ENCODE measurements around the gene CD200R1L. TPM values are rescaled to one million over a fixed set of nuclear protein-coding genes. Genes with fewer than 3 reads are reported as not detected.
"Not testable (repeated sequence)": the region's sequence is repeated elsewhere in the genome, so short reads cannot be mapped to it uniquely, and the experiment has no call there.

CD200R1L gene
- total RNA-seq, 2 experiments from 2014 or later, result not detected

- no peak for TF ChIP-seq CTCF (conservative IDR thresholded peaks at IDR 0.05; ENCODE audit: low read length)
- TF ChIP-seq EZH2phosphoT487 (IDR thresholded peaks at IDR 0.05; ENCODE audit: borderline replicate concordance, low read depth, low read length), result no peak
- Histone ChIP-seq H3K4me2 (ENCODE audit: low read length) (no peak overlapping the region), H3K79me2 (ENCODE audit: insufficient read depth, low read depth, low read length) (no peaks in the 10 kb centered on the region), H3K4me3 (ENCODE audit: low read depth, low read length, poor library complexity, severe bottlenecking) (no peak overlapping the region), H3K9me3 (ENCODE audit: low read length) (peaks cover 28% of the 10 kb centered on the region; the same call in 1 of the 2 replicates), H3K36me3 (ENCODE audit: insufficient read depth, low read length) (no peaks in the 10 kb centered on the region), H2AFZ (ENCODE audit: low read length) (no peak overlapping the region), H4K20me1 (ENCODE audit: insufficient read depth, low read length) (no peaks in the 10 kb centered on the region), H3K4me1 (ENCODE audit: insufficient read depth, low read length, poor library complexity, severe bottlenecking) (peaks cover 12% of the 10 kb centered on the region), H3K27ac (ENCODE audit: low read depth, low read length, poor library complexity, severe bottlenecking) (no peak overlapping the region), H3K9me2 (ENCODE audit: insufficient read depth, low read length) (no peaks in the 10 kb centered on the region)
- DNase-seq (ENCODE audit: low spot score), result no peak
- intact Hi-C loops (cut with micrococcal nuclease; ENCODE audit: unreplicated experiment), result no loop called here
- CTCF ChIA-PET (ENCODE audit: unreplicated experiment), result no interaction called here
- BruUV-seq (replicated peaks), result no TSS peak
- POLR2A ChIA-PET, result interaction anchor here (0.5 to 0.8 kb wide), 5 partner anchors 9 to 1071 kb away, joined by 3 to 9 read pairs (median 3); partner anchors contain the start of gene CD200R1L
Measured at GRCh38 chr3:112855883-112856282, 9.2 kb upstream of the CD200R1L start.

DNA sequence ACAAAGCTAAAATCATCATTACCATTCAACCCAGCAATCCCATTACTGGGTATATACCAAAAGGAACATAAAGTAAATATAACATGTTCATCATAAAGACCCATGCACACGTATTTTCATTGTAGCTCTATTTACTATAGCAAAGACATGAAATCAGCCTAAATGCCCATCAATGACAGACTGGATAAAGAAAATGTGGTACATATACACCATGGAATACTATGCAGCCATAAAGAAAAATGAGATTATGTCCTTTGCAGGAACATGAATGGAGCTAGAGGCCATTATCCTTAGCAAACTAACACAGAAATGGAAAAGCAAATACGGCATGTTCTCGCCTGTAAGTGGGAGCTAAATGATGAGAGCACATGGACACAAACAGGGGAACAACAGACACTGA, 8.4 kb upstream of the CD200R1L start:
- H3K27ac ChIP-seq (ENCODE audit: low read depth, low read length, poor library complexity, severe bottlenecking); BruUV-seq (replicated peaks); DNase-seq (ENCODE audit: low spot score); H4K20me1 ChIP-seq (ENCODE audit: insufficient read depth, low read length); H3K9me2 ChIP-seq (ENCODE audit: insufficient read depth, low read length); intact Hi-C loops (cut with micrococcal nuclease; ENCODE audit: unreplicated experiment); H3K4me3 ChIP-seq (ENCODE audit: low read depth, low read length, poor library complexity, severe bottlenecking); H3K79me2 ChIP-seq (ENCODE audit: insufficient read depth, low read depth, low read length); H3K36me3 ChIP-seq (ENCODE audit: insufficient read depth, low read length); CTCF ChIA-PET (ENCODE audit: unreplicated experiment); H3K4me2 ChIP-seq (ENCODE audit: low read length); H2AFZ ChIP-seq (ENCODE audit: low read length): not testable (repeated sequence)
- POLR2A ChIA-PET, result interaction anchor here (0.5 to 1.0 kb wide), 6 partner anchors 8 to 958 kb away, joined by 3 to 9 read pairs (median 4); partner anchors contain the start of gene CD200R1L
- peaks cover 12% of the 10 kb centered on the region for H3K4me1 ChIP-seq (ENCODE audit: insufficient read depth, low read length, poor library complexity, severe bottlenecking)
- peaks cover 28% of the 10 kb centered on the region; the same call in 1 of the 2 replicates for H3K9me3 ChIP-seq (ENCODE audit: low read length)

GRCh38 chr3:112848196-112848595, 1.5 kb upstream of the CD200R1L start:
- Histone ChIP-seq H3K4me3 (ENCODE audit: low read depth, low read length, poor library complexity, severe bottlenecking) (peak overlapping the region; percentile 38), H3K9me2 (ENCODE audit: insufficient read depth, low read length) (no peaks in the 10 kb centered on the region), H4K20me1 (ENCODE audit: insufficient read depth, low read length) (no peaks in the 10 kb centered on the region), H3K9me3 (ENCODE audit: low read length) (peaks cover 9% of the 10 kb centered on the region; the same call in 1 of the 2 replicates), H3K79me2 (ENCODE audit: insufficient read depth, low read depth, low read length) (no peaks in the 10 kb centered on the region), H3K27ac (ENCODE audit: low read depth, low read length, poor library complexity, severe bottlenecking) (no peak overlapping the region), H3K36me3 (ENCODE audit: insufficient read depth, low read length) (no peaks in the 10 kb centered on the region), H3K4me1 (ENCODE audit: insufficient read depth, low read length, poor library complexity, severe bottlenecking) (peaks cover 12% of the 10 kb centered on the region), H2AFZ (ENCODE audit: low read length) (peak overlapping the region; percentile 79), H3K4me2 (ENCODE audit: low read length) (peak overlapping the region; percentile 53)
- ChIA-PET POLR2A (interaction anchor here (0.7 to 1.0 kb wide), 2 partner anchors 49 to 58 kb away, joined by 3 to 4 read pairs; no protein-coding TSS in a partner anchor), CTCF (ENCODE audit: unreplicated experiment) (no interaction called here)
- TF ChIP-seq CTCF (conservative IDR thresholded peaks at IDR 0.05; ENCODE audit: low read length) (no peak), EZH2phosphoT487 (IDR thresholded peaks at IDR 0.05; ENCODE audit: borderline replicate concordance, low read depth, low read length) (no peak)
- intact Hi-C loops (cut with micrococcal nuclease; ENCODE audit: unreplicated experiment), result no loop called here
- no TSS peak for BruUV-seq (replicated peaks)
- DNase-seq (ENCODE audit: low spot score), result peak; percentile 28

Measured in OCI-LY7 (cell line).